ENCODE results near the gene PLBD2. TPM values are rescaled to one million over a fixed set of nuclear protein-coding genes. Genes with fewer than 3 reads are reported as not detected.

Gene PLBD2
- total RNA-seq, 1 donor from 2014 or later, result 44.2 TPM

- intact Hi-C loops (cut with DNase I), result no loop called here
- ATAC-seq, result no peak
- no peak for DNase-seq (ENCODE audit: low spot score)
These were observed 32.0 kb downstream of the PLBD2 start for GRCh38 chr12:113390064-113391043.

DNA sequence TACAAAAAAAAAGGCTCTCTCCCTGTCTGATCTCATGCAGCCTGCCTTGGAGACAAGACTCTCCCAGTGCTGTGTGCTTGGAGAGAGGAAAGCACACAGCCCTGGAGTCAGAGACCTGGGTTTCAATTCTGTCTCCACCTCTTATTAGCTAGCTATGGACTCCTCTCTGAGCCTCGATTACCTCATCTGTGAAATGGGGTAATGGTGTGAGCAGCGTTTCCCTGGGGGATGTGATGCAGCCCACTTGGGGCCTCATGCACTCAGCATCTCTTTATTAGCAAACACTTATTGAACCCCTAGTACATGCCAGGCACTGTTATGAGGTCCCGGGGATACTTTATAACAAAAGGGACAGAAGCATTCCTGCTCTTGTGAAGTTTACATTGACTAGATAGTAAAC is 32.8 kb downstream of the PLBD2 start:
- DNase-seq (ENCODE audit: low spot score) (no peak), ATAC-seq (no peak)
- intact Hi-C loops (cut with DNase I), result no loop called here

DNA sequence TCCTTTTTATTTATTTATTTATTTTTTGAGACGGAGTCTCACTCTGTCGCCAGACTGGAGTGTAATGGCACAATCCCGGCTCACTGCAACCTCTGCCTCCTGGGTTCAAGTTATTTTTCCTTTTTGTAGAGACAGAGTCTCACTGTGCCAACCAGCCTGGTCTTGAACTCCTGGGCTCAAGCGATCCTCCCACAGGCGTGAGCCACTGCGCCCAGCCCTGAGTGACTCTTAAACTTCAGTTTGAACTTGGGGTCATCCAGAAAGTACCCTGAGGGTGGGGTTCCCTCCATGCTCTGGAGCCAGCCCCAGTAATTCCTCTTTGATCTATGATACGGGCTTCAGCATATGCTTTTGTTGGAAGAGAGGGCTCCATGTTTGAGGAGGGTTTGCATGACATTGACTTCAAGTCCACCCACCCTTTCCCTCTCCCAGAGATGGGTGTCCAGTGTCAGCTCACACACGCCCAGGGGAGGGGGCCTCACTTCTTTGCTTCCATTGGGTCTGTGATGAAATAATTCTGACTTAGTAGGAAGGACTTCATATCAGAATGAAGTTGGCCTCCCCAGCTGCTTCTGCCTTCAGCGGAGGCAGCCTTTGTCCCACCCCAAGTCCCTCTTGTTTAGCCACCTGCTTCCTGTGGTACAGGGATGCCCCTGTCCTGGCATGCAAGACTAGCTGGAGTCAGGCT is 33.4 kb downstream of the PLBD2 start:
- DNase-seq (ENCODE audit: low spot score) (no peak), ATAC-seq (no peak)
- intact Hi-C loops (cut with DNase I), result no loop called here

GRCh38 chr12:113392520-113392919 is 34.1 kb downstream of the PLBD2 start:
- intact Hi-C loops (cut with DNase I), result no loop called here
- ATAC-seq, result no peak

DNA sequence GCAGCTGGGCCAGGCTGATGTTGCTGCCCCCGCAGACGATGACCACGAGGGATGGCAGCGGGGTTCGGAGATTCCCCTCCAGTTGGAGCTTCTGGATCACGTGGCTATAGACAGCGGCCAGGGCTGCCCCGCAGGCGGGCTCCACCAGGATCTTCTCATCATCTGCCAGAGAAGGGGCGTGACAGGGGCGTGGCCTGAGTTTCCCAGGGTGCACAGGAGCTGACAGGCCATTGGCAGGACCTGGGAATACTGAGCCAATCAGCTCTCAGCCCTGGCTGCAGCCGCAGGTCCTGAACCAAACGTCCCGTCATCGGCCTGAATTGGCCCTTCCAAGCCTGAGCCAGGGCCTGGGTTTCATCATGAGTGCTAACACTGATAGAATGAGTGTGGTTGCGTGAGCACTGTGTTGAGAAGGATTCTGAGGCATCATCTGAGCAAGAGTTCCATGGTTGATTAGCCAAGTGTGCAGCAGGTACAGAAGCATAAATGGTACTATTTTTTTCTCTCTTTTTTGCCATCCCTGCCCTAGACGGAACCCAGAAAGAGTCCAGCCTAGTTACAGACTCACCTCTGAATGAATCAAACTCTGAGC is 34.7 kb downstream of the PLBD2 start:
- ATAC-seq, result no peak
- no peak for DNase-seq (ENCODE audit: low spot score)
- intact Hi-C loops (cut with DNase I), result no loop called here

More at GRCh38 chr12:113392520-113392919, 34.1 kb downstream of the PLBD2 start:
- no peak for DNase-seq (ENCODE audit: low spot score)

- DNase-seq (ENCODE audit: low spot score) (no peak), ATAC-seq (no peak)
- intact Hi-C loops (cut with DNase I), result no loop called here
These were observed 35.4 kb downstream of the PLBD2 start for GRCh38 chr12:113393749-113394148.

DNA sequence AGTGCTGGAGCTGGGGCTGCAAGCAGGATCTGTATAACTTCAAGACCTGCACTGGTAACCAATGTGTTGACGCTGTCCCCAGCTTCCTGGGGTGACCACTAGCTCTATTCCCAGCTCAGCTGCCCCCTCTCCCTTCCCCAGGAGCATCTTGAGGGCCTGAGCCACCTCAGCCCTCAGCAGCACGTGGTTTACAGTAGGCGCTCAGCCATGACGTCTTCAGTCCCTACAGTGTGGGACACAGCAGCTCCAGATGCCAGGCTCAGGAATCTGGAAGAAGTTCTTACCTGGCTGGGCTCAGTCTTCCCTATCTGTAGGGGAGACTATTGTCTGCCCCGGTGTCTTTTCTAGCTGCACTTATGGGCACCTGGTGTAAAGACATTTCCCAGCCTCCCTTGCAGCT is 36.7 kb downstream of the PLBD2 start:
- no peak for DNase-seq (ENCODE audit: low spot score)
- intact Hi-C loops (cut with DNase I), result no loop called here
- ATAC-seq, result no peak

GRCh38 chr12:113396200-113396599 is 37.8 kb downstream of the PLBD2 start:
- intact Hi-C loops (cut with DNase I), result no loop called here
- no peak for DNase-seq (ENCODE audit: low spot score)
- ATAC-seq, result no peak

- ATAC-seq, result no peak
These were observed 38.6 kb downstream of the PLBD2 start for GRCh38 chr12:113396828-113397496.

DNA sequence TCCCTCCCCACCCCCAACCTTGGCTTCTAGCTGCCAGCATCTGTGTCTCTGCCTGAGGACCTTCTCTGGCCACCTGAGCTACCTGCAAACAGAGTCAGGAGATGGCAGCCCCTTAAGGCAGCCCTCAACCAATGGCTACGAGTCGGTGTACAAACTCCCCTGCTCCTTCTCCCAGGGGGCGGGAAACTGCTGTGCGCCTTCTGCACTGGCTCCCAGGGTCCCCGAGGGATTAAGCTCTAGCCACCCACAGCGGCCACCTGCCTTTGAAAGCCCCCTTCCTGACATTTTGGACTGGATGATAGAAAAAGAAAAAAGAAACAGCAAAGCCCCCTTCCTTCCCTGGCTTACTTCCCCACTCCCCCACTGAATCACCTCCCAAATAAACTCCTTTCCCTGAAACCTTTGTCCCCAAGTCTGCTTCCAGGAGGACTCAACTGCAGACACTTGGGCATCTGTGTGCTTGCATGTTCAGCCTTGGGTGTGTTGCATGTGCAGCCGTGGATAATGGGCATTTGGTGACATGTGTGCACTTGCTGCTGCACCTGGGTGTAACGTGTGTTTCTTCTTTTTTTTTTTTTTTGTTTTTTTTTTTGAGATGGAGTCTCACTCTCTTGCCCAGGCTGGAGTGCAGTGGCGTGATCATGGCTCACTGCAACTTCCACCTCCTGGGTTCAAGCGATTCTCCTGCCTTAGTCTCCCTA is 39.3 kb downstream of the PLBD2 start:
- no peak for DNase-seq (ENCODE audit: low spot score)
- intact Hi-C loops (cut with DNase I), result no loop called here
- ATAC-seq, result no peak

More at GRCh38 chr12:113396828-113397496, 38.6 kb downstream of the PLBD2 start:
- no peak for DNase-seq (ENCODE audit: low spot score)
- intact Hi-C loops (cut with DNase I), result no loop called here

DNA sequence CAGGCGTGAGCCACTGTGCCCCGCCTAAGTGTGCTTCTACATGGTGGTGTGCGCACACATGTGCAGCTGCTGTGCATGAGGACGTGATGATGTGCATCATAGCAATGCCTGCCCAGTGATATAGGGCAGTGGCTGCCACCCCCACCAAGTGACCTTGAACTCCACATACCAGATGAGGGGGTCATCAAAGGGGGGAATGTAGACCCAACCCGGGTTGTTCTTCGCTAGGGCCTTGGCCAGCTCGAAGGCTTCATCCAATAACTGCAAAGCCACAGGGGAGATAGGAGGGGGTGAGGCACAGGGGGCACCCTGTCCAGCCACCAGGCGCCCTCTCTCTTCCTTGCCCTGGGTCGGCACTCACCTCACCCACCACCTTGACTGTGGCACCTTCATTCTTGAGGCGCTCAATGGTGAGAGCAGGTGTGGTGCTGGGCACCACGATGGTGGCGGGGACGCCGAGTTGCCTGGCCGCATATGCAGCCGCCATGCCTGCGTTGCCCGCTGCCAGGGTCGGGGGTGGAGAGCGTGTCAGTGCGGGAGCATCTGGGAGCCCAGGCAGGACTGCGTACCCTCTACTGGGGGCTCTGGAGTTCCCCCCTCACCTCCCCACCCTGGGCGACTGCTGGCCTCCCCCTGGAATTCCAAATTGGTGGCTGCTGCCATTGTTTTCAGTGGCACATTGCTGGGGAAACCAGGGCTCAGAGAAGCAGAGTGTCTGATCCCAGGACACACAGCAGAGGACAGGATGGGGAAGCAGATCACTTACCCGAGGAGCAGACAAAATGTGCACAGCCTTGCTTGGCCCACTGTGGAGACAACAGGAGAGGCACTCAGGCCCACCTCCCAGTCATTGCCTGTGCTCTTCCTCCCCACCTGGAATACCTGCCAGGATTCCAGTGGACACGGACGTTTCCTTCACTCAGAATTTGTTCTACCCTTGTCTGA is 40.2 kb downstream of the PLBD2 start:
- DNase-seq (ENCODE audit: low spot score) (no peak), ATAC-seq (no peak)
- intact Hi-C loops (cut with DNase I), result no loop called here

GRCh38 chr12:113399490-113399889 is 41.1 kb downstream of the PLBD2 start:
- ATAC-seq, result no peak
- no peak for DNase-seq (ENCODE audit: low spot score)
- intact Hi-C loops (cut with DNase I), result no loop called here

DNA sequence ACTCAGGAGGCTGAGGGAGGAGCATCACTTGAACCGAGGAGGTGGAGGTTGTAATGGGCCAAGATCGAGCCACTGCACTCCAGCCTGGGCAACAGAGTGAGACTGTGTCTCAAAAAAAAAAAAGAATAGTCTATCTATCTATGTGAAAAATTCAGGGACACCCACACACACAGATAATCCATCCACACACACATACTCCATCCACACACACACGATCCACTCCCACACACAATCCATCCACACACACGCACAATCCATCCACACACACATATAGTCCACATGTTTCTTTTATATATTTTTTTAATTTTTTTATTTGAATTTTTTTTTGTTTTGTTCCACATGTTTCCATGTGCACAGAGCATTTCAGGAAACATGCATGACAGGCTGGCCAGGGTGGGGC is 42.0 kb downstream of the PLBD2 start:
- DNase-seq (ENCODE audit: low spot score) (no peak), ATAC-seq (no peak)
- intact Hi-C loops (cut with DNase I), result no loop called here

DNA sequence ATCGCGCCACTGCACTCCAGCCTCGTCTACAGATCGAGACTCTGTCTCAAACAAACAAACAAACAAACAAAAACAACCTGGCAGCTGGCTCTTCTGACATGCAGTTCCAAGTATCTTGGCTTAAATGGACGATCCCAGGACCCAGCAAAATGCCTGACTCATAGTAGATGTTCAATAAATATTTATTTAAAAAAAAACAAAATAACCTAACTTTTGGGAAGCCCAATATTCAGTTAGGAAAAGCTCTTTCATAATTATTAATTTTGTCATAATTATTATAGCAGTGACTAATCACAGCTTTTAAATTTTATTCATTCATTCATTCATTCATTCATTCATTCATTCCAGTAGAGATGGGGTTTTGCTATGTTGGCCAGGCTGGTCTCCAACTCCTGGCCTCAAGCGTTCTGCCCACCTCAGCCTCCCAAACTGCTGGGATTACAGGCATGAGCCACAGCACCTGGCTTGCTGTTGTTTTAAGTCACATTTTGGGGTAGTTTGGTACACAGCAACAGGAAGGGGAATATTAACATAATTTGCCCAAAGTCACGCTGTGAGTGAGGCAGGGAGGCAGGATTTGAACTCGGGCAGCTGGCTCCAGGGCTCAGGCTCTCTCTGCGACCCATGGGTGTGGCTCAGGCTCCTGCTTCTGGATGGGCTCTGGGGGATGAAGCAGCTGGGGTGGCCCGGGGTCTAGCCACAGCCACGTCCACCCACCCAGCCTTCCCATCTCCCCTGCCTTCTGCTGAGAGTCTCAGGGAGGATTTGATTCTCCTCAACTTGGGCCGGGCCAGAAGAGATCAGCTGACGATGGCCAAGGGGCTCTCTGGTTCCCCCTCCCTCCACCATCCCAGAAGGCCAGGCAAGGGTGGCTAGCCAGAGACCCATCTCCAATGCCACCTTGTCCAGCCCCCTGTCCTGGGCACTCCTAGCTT is 42.9 kb downstream of the PLBD2 start:
- no peak for ATAC-seq
- intact Hi-C loops (cut with DNase I), result no loop called here
- DNase-seq (ENCODE audit: low spot score), result no peak

DNA sequence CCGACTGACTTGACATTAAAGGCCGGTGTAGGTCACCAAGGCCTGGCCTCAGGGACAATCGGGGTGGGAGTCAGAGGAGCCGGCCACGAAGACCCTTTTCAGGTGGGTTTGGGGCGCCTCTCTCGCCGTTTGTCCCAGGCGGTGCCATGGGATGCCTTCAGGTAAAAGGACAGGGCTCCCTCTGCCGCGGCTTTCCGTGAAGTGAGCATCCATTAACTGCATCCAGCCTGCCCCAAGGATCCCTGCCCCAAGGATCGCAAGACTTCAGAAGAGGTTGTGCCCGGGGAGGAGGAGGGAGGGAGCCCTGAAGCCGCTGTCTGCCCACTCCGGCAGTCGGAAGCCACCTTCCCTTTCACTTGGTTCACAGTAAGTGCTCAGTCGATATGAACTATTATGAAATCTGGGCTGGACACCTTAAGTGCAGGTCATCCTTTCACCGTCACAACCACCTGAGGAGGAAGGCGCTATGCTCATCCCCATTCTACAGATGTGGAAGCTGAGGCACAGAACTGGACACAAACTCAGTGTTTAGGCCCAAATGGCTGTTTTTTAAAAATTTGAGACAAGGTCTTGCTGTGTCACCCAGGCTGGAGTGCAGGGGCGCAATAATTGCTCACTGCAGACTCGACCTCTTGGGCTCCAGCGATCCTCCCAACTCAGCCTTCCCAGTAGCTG is 44.3 kb downstream of the PLBD2 start:
- ATAC-seq (no peak), DNase-seq (ENCODE audit: low spot score) (no peak)
- intact Hi-C loops (cut with DNase I), result no loop called here

All from sciatic nerve (tissue), 2 donors.